ENCODE data around the gene HECW1.
A peak's percentile ranks its signal among the peaks of the same experiment; 100 is the strongest.

HECW1 gene

DNA sequence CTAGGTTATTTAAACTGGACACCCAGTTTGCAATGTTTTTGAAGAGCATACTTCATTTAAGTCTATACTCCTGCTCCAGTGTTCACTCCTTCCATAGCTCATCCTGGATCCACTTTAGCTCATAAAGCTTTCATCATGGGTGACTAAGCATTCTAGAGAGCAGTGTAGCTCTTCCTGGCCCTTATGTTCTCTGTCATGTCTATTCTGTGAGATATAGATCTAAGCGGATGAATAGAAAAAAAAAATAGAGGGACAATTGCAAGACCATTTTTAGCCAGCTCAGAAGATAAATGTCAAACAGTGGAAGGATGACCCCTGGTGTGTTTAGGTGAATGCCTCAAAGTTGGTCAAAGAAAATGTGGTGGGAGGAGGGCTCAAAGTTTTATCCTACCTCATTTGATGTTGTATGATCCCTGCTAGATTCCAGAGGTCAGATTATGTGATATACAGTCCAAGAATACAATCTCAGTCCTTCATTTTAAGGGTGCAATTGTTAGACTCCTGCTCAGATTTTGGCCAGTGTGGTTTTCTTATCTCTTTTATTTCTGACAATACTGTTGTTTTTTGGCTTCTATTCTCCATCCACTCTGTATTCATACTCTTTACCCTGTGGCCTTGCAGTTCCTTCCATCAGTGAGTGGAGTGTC is 7.5 kb upstream of the HECW1 start:
- Histone ChIP-seq H2AK5ac (ENCODE audit: low read length, severe bottlenecking) (no peak overlapping the region), H3K27me3 (ENCODE audit: control insufficient read depth in 1 of 2, insufficient read depth in 1 of 2, low read length in 2 of 2) (peaks cover 0 to 3% of the 10 kb centered on the region in 2 experiments), H2BK15ac (ENCODE audit: low read depth, poor library complexity, severe bottlenecking) (no peak overlapping the region), H3K9me3 (ENCODE audit: control insufficient read depth, low read length) (no peaks in the 10 kb centered on the region), H2BK5ac (ENCODE audit: low read depth, low read length, poor library complexity, severe bottlenecking) (no peak overlapping the region), H2BK120ac (ENCODE audit: low read depth, low read length) (no peak overlapping the region), H2BK12ac (ENCODE audit: low read length in 2 of 2) (no peak overlapping the region), H3K23ac (ENCODE audit: low read length in 2 of 2) (no peak overlapping the region), H3K36me3 (ENCODE audit: control insufficient read depth in 1 of 2, insufficient read depth in 2 of 2, low read depth in 1 of 2, low read length in 2 of 2) (no peaks in the 10 kb centered on the region), H3K14ac (ENCODE audit: low read length in 2 of 2) (no peak overlapping the region), H4K8ac (ENCODE audit: low read length) (no peak overlapping the region), H2AFZ (ENCODE audit: low read depth, low read length) (no peak overlapping the region), H4K91ac (ENCODE audit: low read length) (no peak overlapping the region), H3K4me1 (ENCODE audit: control insufficient read depth, insufficient read depth, low read depth, low read length) (no peaks in the 10 kb centered on the region), H3K9ac (ENCODE audit: low read length) (no peak overlapping the region), H3K79me1 (replicated peaks; ENCODE audit: low read length, poor library complexity, severe bottlenecking) (no peaks in the 10 kb centered on the region), H3K18ac (ENCODE audit: low read depth in 1 of 2, low read length in 2 of 2) (peak overlapping the region in 1 of 2 experiments; percentile 28), H3K4me2 (ENCODE audit: low read length, poor library complexity, severe bottlenecking) (no peak overlapping the region), H3K4ac (ENCODE audit: low read depth in 1 of 2, low read length in 2 of 2) (no peak overlapping the region), H3K27ac (ENCODE audit: low read length, poor library complexity, severe bottlenecking) (no peak overlapping the region), H3K4me3 (ENCODE audit: insufficient read depth in 1 of 2, low read depth in 1 of 2, low read length in 2 of 2) (no peak overlapping the region)
- WGBS = 57% methylated on average over 1 of the region's 1 CpG
- peak; percentile 63 for DNase-seq

DNA sequence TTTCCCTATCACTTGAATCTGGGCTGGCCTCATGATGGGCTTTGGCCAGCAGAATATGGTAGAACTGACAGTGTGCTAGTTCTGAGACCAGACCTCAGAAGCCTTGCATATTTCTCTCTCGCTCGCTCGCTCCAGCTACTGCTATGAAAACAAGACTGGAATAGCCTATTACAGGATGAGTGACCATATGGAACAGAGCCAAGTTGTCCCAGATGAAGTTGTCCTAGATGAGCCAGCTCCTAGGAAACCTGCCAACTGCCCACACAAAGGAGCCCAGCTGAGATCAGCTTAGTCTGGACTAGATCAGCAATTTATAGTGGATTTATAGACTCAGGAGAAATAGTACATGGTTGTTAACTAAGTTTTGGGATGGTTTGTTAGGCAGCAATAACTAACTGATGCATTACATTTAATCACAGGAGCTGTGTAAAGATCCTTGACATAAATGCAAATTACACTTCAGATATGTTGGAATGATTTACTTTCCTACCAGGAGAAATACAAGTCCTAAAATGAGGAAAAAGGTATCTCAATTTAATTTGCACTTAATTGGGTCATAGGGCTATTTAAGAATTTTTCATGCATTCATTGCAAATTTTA is 6.8 kb upstream of the HECW1 start:
- 98% methylated on average over 3 of the region's 3 CpGs for WGBS
- H3K27ac ChIP-seq (ENCODE audit: low read length, poor library complexity, severe bottlenecking) = no peak overlapping the region
- no peak overlapping the region for H2BK15ac ChIP-seq (ENCODE audit: low read depth, poor library complexity, severe bottlenecking)
- no peak overlapping the region for H4K8ac ChIP-seq (ENCODE audit: low read length)
- H3K4me3 ChIP-seq (ENCODE audit: insufficient read depth in 1 of 2, low read depth in 1 of 2, low read length in 2 of 2) = no peak overlapping the region
- no peaks in the 10 kb centered on the region for H3K79me1 ChIP-seq (replicated peaks; ENCODE audit: low read length, poor library complexity, severe bottlenecking)
- H4K91ac ChIP-seq (ENCODE audit: low read length) = no peak overlapping the region
- H3K14ac ChIP-seq (ENCODE audit: low read length in 2 of 2) = no peak overlapping the region
- no peak overlapping the region for H2AFZ ChIP-seq (ENCODE audit: low read depth, low read length)
- H2AK5ac ChIP-seq (ENCODE audit: low read length, severe bottlenecking) = no peak overlapping the region
- H3K27me3 ChIP-seq (ENCODE audit: control insufficient read depth in 1 of 2, insufficient read depth in 1 of 2, low read length in 2 of 2) = peaks cover 0 to 9% of the 10 kb centered on the region in 2 experiments
- no peak for DNase-seq
- H2BK12ac ChIP-seq (ENCODE audit: low read length in 2 of 2) = no peak overlapping the region
- no peak overlapping the region for H3K9ac ChIP-seq (ENCODE audit: low read length)
- H3K4me1 ChIP-seq (ENCODE audit: control insufficient read depth, insufficient read depth, low read depth, low read length) = no peaks in the 10 kb centered on the region
- peak overlapping the region in 1 of 2 experiments; percentile 28 for H3K18ac ChIP-seq (ENCODE audit: low read depth in 1 of 2, low read length in 2 of 2)
- no peaks in the 10 kb centered on the region for H3K9me3 ChIP-seq (ENCODE audit: control insufficient read depth, low read length)
- H3K4ac ChIP-seq (ENCODE audit: low read depth in 1 of 2, low read length in 2 of 2) = no peak overlapping the region
- no peak overlapping the region for H3K23ac ChIP-seq (ENCODE audit: low read length in 2 of 2)
- no peak overlapping the region for H3K4me2 ChIP-seq (ENCODE audit: low read length, poor library complexity, severe bottlenecking)
- no peaks in the 10 kb centered on the region for H3K36me3 ChIP-seq (ENCODE audit: control insufficient read depth in 1 of 2, insufficient read depth in 2 of 2, low read depth in 1 of 2, low read length in 2 of 2)
- no peak overlapping the region for H2BK120ac ChIP-seq (ENCODE audit: low read depth, low read length)
- H2BK5ac ChIP-seq (ENCODE audit: low read depth, low read length, poor library complexity, severe bottlenecking) = no peak overlapping the region

DNA sequence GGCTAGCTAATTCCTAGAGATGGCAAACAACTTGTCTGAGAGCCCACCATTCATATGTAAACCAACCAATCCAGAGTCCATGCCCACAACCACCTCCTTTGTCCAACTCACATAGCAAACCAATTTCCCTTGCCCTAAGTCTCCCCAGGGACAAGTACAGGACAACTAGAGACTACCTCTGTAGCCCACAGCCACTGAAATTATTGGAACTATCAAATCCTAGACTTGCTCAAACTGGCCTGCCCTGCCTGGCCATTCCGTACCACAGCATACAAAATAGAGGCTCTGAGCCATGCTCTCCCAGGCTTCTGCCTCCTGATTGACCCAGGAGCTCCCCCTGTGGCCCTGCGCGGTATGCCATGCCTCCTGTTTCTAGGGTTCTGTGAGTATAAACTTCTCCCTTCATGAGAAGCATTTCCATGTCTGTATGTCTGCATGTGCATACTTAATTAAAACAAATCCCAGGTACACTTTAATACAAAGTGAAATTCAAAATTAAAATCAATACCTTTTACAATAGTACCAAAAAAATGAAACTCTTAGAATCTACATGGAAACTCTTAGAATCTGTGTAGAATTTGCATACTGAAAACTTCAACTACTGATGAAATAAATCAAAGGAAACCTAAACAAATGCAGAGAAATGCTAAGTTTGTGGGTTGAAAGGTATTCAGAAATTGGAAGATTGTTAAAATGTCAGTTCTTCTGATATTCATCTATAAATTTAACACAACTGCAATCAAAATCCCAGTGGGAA is 4.0 kb upstream of the HECW1 start:
- no peaks in the 10 kb centered on the region for H3K9me3 ChIP-seq (ENCODE audit: control insufficient read depth, low read length)
- WGBS = 16% methylated on average over 3 of the region's 3 CpGs
- H3K18ac ChIP-seq (ENCODE audit: low read depth in 1 of 2, low read length in 2 of 2) = peak overlapping the region in 1 of 2 experiments; percentile 7
- H3K23ac ChIP-seq (ENCODE audit: low read length in 2 of 2) = no peak overlapping the region
- no peak overlapping the region for H3K4me2 ChIP-seq (ENCODE audit: low read length, poor library complexity, severe bottlenecking)
- no peak overlapping the region for H3K14ac ChIP-seq (ENCODE audit: low read length in 2 of 2)
- H2BK15ac ChIP-seq (ENCODE audit: low read depth, poor library complexity, severe bottlenecking) = no peak overlapping the region
- peaks cover 7% of the 10 kb centered on the region for H3K4me1 ChIP-seq (ENCODE audit: control insufficient read depth, insufficient read depth, low read depth, low read length)
- H2AK5ac ChIP-seq (ENCODE audit: low read length, severe bottlenecking) = no peak overlapping the region
- H2BK5ac ChIP-seq (ENCODE audit: low read depth, low read length, poor library complexity, severe bottlenecking) = no peak overlapping the region
- peak overlapping the region; percentile 46 for H4K8ac ChIP-seq (ENCODE audit: low read length)
- no peak overlapping the region for H2AFZ ChIP-seq (ENCODE audit: low read depth, low read length)
- H2BK120ac ChIP-seq (ENCODE audit: low read depth, low read length) = no peak overlapping the region
- no peak overlapping the region for H3K4me3 ChIP-seq (ENCODE audit: insufficient read depth in 1 of 2, low read depth in 1 of 2, low read length in 2 of 2)
- no peaks in the 10 kb centered on the region for H3K36me3 ChIP-seq (ENCODE audit: control insufficient read depth in 1 of 2, insufficient read depth in 2 of 2, low read depth in 1 of 2, low read length in 2 of 2)
- H4K91ac ChIP-seq (ENCODE audit: low read length) = no peak overlapping the region
- H2BK12ac ChIP-seq (ENCODE audit: low read length in 2 of 2) = peak overlapping the region in 1 of 2 experiments; percentile 71
- H3K27ac ChIP-seq (ENCODE audit: low read length, poor library complexity, severe bottlenecking) = no peak overlapping the region
- H3K9ac ChIP-seq (ENCODE audit: low read length) = no peak overlapping the region
- H3K4ac ChIP-seq (ENCODE audit: low read depth in 1 of 2, low read length in 2 of 2) = peak overlapping the region in 1 of 2 experiments; percentile 32
- peak; percentile 69 for DNase-seq
- no peaks in the 10 kb centered on the region for H3K79me1 ChIP-seq (replicated peaks; ENCODE audit: low read length, poor library complexity, severe bottlenecking)
- peaks cover 7 to 28% of the 10 kb centered on the region in 2 experiments for H3K27me3 ChIP-seq (ENCODE audit: control insufficient read depth in 1 of 2, insufficient read depth in 1 of 2, low read length in 2 of 2)
